ENCODE measurements around the gene AP1G2.

Gene AP1G2

GRCh38 chr14:23577004-23577681 lies 9.6 kb upstream of the AP1G2 start:
- Histone ChIP-seq H3K9ac (ENCODE audit: insufficient read length) (no peak overlapping the region), H3K27ac (no peak overlapping the region), H3K9me3 (ENCODE audit: low read depth, low read length) (no peaks in the 10 kb centered on the region), H3K36me3 (ENCODE audit: insufficient read depth, low read length) (no peaks in the 10 kb centered on the region), H3K4me3 (peak overlapping the region; percentile 61)
- no peak for DNase-seq (ENCODE audit: low read depth, low spot score)
- TF ChIP-seq POLR2AphosphoS5 (IDR thresholded peaks at IDR 0.05; ENCODE audit: borderline replicate concordance, low read depth, low read length) (no peak), FOXP2 (optimal IDR thresholded peaks at IDR 0.05; ENCODE audit: control extremely low read depth, extremely low read length, insufficient read depth) (no peak), EZH2 (IDR thresholded peaks at IDR 0.05) (no peak)

- no peak for DNase-seq (ENCODE audit: low read depth, low spot score)
- Histone ChIP-seq H3K4me3 (no peak overlapping the region), H3K9me3 (ENCODE audit: low read depth, low read length) (no peaks in the 10 kb centered on the region), H3K36me3 (ENCODE audit: insufficient read depth, low read length) (no peaks in the 10 kb centered on the region), H3K27ac (no peak overlapping the region), H3K9ac (ENCODE audit: insufficient read length) (no peak overlapping the region)
- TF ChIP-seq FOXP2 (optimal IDR thresholded peaks at IDR 0.05; ENCODE audit: control extremely low read depth, extremely low read length, insufficient read depth), result no peak
- no peak for TF ChIP-seq POLR2AphosphoS5 (IDR thresholded peaks at IDR 0.05; ENCODE audit: borderline replicate concordance, low read depth, low read length)
- TF ChIP-seq EZH2 (IDR thresholded peaks at IDR 0.05), result no peak
These were observed 5.9 kb upstream of the AP1G2 start for GRCh38 chr14:23573384-23574015.

- TF ChIP-seq POLR2AphosphoS5 (IDR thresholded peaks at IDR 0.05; ENCODE audit: borderline replicate concordance, low read depth, low read length), result no peak
- no peak for TF ChIP-seq FOXP2 (optimal IDR thresholded peaks at IDR 0.05; ENCODE audit: control extremely low read depth, extremely low read length, insufficient read depth)
- no peak for TF ChIP-seq EZH2 (IDR thresholded peaks at IDR 0.05)
- DNase-seq (ENCODE audit: low read depth, low spot score), result no peak
- Histone ChIP-seq H3K9me3 (ENCODE audit: low read depth, low read length) (no peaks in the 10 kb centered on the region), H3K27ac (no peak overlapping the region), H3K9ac (ENCODE audit: insufficient read length) (no peak overlapping the region), H3K4me3 (no peak overlapping the region), H3K36me3 (ENCODE audit: insufficient read depth, low read length) (no peaks in the 10 kb centered on the region)
These were observed 5.2 kb upstream of the AP1G2 start for GRCh38 chr14:23572836-23573235.

- Histone ChIP-seq H3K9ac (ENCODE audit: insufficient read length) (no peak overlapping the region), H3K4me3 (no peak overlapping the region), H3K27ac (no peak overlapping the region), H3K36me3 (ENCODE audit: insufficient read depth, low read length) (no peaks in the 10 kb centered on the region), H3K9me3 (ENCODE audit: low read depth, low read length) (no peaks in the 10 kb centered on the region)
- no peak for TF ChIP-seq FOXP2 (optimal IDR thresholded peaks at IDR 0.05; ENCODE audit: control extremely low read depth, extremely low read length, insufficient read depth)
- TF ChIP-seq POLR2AphosphoS5 (IDR thresholded peaks at IDR 0.05; ENCODE audit: borderline replicate concordance, low read depth, low read length), result no peak
- no peak for TF ChIP-seq EZH2 (IDR thresholded peaks at IDR 0.05)
- no peak for DNase-seq (ENCODE audit: low read depth, low spot score)
These were observed 4.9 kb upstream of the AP1G2 start for GRCh38 chr14:23572524-23572828.

- no peak overlapping the region for H3K4me3 ChIP-seq
- no peak for DNase-seq (ENCODE audit: low read depth, low spot score)
- no peaks in the 10 kb centered on the region for H3K36me3 ChIP-seq (ENCODE audit: insufficient read depth, low read length)
- H3K9ac ChIP-seq (ENCODE audit: insufficient read length), result no peak overlapping the region
- TF ChIP-seq POLR2AphosphoS5 (IDR thresholded peaks at IDR 0.05; ENCODE audit: borderline replicate concordance, low read depth, low read length), result no peak
- H3K27ac ChIP-seq, result no peak overlapping the region
- no peaks in the 10 kb centered on the region for H3K9me3 ChIP-seq (ENCODE audit: low read depth, low read length)
These were observed 4.3 kb upstream of the AP1G2 start for GRCh38 chr14:23571701-23572523.

- TF ChIP-seq FOXP2 (optimal IDR thresholded peaks at IDR 0.05; ENCODE audit: control extremely low read depth, extremely low read length, insufficient read depth) (no peak), EZH2 (IDR thresholded peaks at IDR 0.05) (no peak), POLR2AphosphoS5 (IDR thresholded peaks at IDR 0.05; ENCODE audit: borderline replicate concordance, low read depth, low read length) (no peak)
- no peak overlapping the region for H3K4me3 ChIP-seq
- H3K36me3 ChIP-seq (ENCODE audit: insufficient read depth, low read length), result no peaks in the 10 kb centered on the region
- no peaks in the 10 kb centered on the region for H3K9me3 ChIP-seq (ENCODE audit: low read depth, low read length)
- no peak overlapping the region for H3K27ac ChIP-seq
- no peak for DNase-seq (ENCODE audit: low read depth, low spot score)
- no peak overlapping the region for H3K9ac ChIP-seq (ENCODE audit: insufficient read length)
These were observed 3.4 kb upstream of the AP1G2 start for GRCh38 chr14:23570806-23571483.

GRCh38 chr14:23569443-23570151 lies 2.0 kb upstream of the AP1G2 start:
- H3K27ac ChIP-seq, result no peak overlapping the region
- TF ChIP-seq POLR2AphosphoS5 (IDR thresholded peaks at IDR 0.05; ENCODE audit: borderline replicate concordance, low read depth, low read length), result no peak
- TF ChIP-seq FOXP2 (optimal IDR thresholded peaks at IDR 0.05; ENCODE audit: control extremely low read depth, extremely low read length, insufficient read depth), result no peak
- TF ChIP-seq EZH2 (IDR thresholded peaks at IDR 0.05), result no peak
- no peak overlapping the region for H3K9ac ChIP-seq (ENCODE audit: insufficient read length)
- H3K36me3 ChIP-seq (ENCODE audit: insufficient read depth, low read length), result no peaks in the 10 kb centered on the region
- DNase-seq (ENCODE audit: low read depth, low spot score), result no peak
- H3K9me3 ChIP-seq (ENCODE audit: low read depth, low read length), result no peaks in the 10 kb centered on the region
- H3K4me3 ChIP-seq, result no peak overlapping the region
